Activated CD4-positive, alpha-beta T cell treated with anti-CD3 and anti-CD28 coated beads, Interleukin-2, amount 50 U/mL, for 48 hours (primary cell): ENCODE results near the gene ZNF593.

ENCODE experiments used
- DNase-seq, 2 experiments: peaks; one replicate each; pipeline ENCODE4 v3.0.0-alpha.2; 2020

ZNF593 gene

DNA sequence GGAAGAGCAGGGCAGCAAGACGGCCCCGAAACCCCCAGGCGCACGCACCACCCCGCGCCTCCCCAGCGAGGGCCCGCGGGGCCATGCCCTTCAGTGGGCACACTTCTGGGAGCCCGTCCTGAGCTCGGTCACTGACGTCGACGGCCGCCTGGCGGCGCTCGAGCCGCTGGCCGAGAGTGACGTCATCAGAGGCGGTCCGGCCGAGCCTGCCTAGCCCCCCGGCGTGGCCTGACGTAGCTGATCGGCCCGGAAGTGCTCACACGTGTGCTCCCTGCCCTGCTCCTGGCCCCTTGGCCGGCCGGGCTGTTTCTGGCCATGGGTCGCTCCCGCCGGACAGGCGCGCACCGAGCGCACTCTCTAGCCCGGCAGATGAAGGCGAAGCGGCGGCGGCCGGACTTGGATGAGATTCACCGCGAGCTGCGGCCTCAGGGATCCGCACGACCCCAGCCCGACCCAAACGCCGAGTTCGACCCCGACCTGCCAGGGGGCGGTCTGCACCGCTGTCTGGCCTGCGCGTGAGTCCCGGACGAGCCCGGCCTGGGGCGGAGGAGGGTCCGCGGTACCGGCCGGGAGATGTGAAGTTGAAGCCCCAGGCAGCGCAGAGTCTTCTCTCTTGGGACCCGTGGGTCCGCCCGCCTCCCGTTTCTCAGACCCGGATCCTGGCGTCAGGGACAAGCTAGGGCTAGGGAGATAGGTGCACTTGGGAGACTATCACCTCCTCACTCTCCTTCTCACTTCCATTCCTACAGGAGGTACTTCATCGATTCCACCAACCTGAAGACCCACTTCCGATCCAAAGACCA lies at the start of gene ZNF593:
Gene ZNF593, plus strand, starts transcription at position 240 of the 803 bp plus-strand sequence. Its CDS starts 76 bp downstream, at position 316.
- peak; percentile 89 to 91 for DNase-seq

- no peak for DNase-seq
Observed at GRCh38 chr1:26121854-26122773, 47.6 kb upstream of the ZNF593 start.

DNA sequence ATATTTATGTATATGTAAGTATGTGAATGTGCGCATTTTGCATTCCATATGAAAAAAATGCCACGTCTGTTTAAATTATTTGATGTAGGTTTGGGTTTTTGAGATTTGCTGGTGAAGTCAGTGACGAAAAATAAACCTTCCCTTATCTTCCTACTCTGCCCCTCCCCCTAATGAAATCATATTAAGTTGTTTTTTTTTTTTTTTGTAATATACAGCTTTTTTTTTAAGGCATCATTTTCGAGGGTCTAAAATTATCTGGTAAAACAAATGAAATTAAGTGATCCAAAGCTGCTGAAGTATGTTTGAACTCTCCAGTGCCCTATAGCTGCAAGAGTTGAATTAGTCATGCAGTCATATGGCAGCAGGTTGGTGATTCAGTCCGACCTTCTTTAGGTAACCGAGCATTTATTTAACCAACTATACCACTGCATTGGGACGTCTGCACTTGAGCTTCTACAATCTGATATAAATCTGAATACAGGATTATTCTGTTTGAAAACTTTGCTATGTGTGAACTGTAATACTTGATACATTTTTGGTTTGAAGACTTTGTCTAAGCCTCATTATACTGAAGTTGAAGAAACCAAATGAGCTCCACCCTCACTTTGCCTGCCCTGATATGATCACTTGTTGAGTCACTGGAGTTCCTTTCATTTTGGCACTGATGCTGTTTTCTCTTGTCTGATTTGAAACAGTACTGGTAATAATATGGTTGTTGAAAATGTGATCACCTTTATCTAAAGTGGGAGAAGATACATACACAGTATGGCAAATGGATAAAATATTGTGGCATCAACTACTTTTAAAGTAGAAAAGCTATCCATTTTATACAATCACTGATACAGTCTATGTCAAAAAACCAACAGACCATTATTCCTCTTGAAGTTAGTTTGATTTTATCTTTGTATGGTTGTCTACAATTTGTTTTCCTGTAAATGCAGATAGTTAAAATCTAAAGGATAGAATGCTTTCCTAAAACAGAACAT lies 46.4 kb upstream of the ZNF593 start:
- DNase-seq = no peak

- no peak for DNase-seq
Observed at GRCh38 chr1:26124418-26125331, 45.0 kb upstream of the ZNF593 start.

DNA sequence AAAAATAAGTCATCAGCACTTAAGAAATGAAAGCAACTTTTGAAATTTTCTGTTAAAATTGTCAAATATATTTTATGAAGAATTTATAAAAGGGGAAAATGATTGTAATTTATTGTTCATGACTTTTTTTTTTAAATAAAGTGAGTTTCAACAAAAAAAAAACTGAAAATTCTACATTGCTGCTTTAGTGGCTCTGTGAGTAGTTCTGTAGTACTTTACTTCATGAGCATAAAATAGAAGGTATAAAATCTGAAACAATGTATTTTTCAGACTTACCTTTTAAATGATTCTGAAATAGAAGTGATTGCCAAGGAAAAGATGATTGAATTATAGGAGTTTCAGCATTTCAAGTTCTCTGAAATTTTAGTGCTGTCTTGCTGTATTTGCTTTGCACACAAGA lies 44.3 kb upstream of the ZNF593 start:
- DNase-seq = no peak

DNA sequence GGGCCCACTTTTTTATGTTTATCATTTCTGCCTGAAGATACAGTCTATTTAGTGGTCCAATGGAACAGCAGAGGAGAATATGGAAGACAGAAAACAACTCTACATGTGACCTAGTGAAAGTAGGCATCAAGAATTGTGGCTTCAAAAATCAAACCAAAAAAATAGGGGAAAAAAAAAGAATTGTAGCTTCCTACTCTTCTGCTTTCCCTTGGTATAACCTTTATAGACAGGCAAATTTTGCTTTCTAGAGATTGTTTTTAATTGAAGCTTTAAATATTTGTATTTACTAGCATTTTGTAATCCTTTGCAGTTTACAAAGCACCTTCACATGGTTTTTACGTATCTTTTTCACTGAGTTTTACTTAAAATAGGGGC lies 43.8 kb upstream of the ZNF593 start:
- DNase-seq = no peak

DNA sequence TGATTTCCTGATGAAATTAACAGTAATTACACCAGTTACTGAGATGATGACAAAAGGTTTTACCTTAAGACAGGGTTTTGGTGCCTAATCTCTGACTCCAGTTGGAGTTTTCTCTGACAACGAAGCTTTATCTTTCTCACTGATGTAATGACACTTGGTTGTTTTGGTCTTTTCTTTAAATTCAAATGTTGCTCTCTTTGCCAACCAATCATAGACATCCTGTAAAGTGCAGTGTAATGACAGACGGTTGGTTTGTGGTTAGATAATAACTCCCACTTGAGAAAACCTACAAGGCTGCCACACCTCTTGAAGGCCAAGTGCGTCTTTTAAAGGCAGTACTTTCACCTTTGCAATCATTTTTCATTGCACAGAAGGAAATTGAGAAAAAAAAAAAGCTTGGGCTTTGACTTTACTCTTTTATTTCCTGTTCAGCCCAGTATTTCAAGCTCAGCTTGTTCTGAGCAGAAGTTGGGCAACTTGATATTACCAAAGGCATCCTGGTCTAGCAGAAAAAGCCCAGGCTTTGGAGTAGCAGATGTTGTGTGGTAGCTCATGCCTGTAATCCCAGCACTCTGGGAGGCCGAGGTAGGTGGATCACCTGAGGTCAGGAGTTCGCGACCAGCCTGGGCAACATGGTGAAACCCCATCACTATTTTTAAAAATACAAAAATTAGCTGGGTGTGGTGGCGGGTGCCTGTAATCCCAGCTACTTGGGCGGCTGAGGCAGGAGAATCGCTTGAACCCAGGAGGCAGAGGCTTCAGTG lies 43.2 kb upstream of the ZNF593 start:
- DNase-seq = peak in 1 of 2 experiments; percentile 23

DNA sequence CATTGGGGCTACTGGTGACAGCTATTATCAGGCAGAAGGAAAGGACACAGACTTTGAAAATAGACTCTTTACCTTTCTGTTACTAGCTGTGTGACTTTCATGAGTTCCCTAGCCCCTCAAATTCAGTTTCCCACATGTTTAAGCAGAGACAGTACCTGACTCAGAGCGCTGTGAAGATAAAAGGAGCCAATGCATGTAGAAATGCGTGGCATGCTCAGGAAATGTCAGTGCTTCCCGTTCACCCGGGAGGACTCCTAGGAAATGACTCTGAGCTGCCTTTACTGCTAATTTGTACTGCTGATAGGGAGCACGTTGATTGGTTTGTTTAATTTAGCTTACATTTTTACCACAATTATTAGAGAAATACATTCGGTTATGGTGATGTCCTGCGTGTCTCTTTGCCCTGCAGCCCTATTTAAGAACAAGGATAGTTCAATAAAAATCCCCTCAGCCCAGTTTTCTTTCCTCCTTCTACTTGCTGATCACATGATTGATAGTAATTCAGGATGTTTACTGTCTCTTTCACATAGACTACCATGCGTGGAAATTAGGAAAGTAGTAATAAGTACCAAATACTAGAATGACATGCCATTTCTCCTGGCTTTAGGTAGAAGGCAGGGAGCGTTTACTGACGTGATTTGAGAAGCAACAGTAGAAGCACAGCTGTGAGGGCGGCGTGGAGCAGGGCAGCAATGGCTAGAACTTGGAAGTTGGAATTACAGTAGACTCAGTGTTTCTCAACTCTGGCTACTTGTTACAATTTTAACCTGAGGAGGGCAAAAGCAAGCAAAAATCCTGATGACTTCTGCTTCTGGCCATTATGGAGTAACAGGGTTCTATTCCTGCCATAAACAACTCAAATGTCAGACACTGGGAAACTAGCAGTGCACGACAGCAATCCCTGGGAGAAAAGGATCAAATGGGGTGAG lies 42.2 kb upstream of the ZNF593 start:
- peak in 1 of 2 experiments; percentile 11 for DNase-seq

DNA sequence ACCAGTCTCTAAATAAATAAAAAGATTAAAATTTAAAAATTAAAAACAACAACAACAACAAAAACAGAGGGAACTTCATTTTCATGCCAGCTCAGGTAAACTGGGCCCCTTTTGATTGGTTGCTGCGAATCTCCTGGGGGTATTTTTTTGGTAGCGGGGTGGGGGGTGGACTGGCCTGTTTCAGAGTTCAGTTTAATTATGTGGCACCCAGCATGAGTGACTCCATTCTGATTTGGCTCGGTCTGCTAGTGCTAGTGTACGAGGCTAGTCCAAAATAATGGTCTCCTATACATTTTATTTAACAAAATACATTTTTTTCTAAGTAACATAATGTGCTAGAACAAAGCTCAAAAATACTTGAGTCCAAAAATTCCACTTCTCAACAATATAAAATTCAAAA lies 39.9 kb upstream of the ZNF593 start:
- no peak for DNase-seq

- no peak for DNase-seq
Observed at GRCh38 chr1:26130695-26131094, 39.0 kb upstream of the ZNF593 start.

DNA sequence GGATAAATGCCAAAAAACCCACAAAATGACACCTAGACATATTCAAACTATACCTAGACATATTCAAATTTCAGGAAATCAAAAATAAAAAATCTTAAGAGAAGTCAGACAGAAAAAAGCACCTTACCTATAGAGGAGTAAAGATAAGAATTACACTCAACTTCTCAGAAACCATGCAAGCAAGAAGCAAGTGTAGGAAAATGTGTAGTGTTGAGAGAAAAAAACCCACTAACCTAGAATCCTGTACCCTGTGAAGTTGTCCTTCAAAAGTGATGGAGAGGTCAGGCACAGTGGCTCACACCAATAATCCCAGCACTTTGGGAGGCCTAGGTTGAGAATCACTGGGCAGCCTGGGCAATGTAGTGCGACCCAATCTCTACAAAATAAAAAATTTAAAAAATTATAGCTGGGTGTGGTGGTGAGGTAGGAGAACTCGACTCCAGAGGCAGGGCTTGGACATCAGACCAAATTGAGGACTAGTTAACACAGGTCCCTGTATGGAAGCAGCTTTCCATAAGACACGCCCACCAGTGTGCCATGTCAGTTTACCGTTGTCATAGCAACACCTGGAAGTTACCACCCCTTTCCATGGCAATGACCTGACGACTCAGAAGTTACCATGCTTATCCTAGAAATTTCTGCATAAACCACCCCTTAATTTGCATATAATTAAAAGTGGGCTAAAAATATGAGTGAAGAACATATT lies 37.4 kb upstream of the ZNF593 start:
- no peak for DNase-seq

DNA sequence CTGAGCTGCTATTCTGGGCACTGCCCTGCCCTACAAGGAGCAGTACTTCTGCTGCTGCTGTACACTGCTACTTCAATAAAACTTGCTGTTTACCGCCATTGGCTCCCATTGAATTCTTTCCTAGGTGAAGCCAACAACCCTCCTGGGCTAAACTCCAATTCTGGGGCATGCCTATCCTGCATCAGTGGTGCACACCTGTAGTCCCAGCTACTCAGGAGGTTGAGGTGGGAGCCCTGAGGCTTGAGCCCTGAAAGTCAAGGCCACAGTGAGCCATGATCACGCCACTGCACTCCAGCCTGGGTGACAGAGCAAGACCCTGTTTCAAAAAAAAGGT lies 36.9 kb upstream of the ZNF593 start:
- DNase-seq = no peak

- no peak for DNase-seq
Observed at GRCh38 chr1:26134466-26134865, 35.2 kb upstream of the ZNF593 start.

GRCh38 chr1:26138974-26139558 lies 30.6 kb upstream of the ZNF593 start:
- DNase-seq = no peak

DNA sequence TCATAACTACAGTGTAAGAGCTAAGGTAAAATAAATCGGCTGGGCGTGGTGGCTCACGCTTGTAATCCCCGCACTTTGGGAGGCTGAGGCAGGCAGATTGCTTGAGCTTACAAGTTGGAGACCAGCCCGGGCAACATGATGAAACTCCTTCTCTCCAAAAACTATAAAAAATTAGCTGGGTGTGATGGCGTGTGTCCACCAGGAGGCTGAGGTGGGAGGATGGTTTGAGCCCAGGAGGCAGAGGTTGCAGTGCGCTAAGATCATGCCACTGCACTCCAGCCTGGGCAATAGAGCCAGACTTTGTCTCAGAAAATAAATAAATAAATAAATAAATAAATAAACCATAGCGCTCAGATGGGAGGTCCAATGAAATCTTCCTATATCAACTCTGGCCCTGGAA lies 27.5 kb upstream of the ZNF593 start:
- no peak for DNase-seq

DNA sequence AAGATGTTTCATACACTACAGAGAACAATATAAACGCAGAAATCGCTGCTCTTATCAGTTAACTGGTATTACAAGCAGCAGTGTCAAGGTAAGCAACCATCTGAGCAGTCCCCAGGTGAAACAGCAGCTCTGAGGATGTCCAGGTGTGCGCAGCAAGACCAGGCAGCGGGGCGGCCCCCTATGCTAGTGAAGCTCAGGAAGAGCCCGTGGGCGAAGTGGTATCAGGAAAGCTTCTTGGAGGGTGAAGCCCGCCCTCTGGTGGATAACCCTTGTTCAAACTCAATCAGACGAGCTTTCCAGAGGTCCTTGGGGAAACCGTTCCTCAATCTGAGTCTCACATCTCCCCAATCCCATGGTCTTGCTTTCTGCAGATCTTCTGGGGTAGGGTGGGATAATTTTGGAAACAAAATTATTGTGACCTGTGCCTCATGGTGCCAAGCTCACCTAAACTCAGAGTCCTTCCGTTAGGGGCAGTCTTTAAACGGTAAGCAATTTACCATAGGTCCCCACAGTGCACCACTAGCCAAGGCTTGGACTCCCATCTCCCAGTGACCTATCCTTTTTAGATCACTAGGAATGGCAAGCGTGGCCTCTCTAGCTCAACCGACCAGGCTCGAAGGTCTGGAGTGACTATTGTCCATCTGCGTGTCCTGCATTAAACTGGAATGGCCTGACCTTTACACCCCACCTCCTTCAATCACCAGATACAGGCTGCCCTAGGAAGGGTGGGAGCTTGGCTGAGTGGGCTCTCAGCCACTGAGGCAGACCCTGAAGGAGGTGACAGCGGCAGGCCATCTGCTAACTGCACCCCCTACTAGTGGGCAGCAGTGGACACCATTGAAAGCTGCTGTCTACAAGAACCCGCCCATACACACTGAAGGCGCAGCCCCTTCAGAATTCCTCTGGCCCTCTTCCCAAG lies 24.4 kb upstream of the ZNF593 start:
- peak; percentile 71 to 80 for DNase-seq

- no peak for DNase-seq
Observed at GRCh38 chr1:26145960-26146294, 23.8 kb upstream of the ZNF593 start.

- DNase-seq = no peak
Observed at GRCh38 chr1:26148887-26149286, 20.8 kb upstream of the ZNF593 start.
